HTERT RPE-1 (cell line): Measurements from ENCODE around the gene COX8C.
"Not testable (repeated sequence)": the region's sequence is repeated elsewhere in the genome, so short reads cannot be mapped to it uniquely, and the experiment has no call there.

Experiments
- in situ Hi-C: fragments of 300-500 bp; cut with MboI; formaldehyde crosslinking; loops from 4 replicates; pipeline ENCODE4 v1.14.3; 2020; ENCODE audit warnings: low sequenced_read_pairs

COX8C gene

GRCh38 chr14:93319958-93320357 is 27.0 kb upstream of the COX8C start:
- in situ Hi-C loops, result no loop called here

- in situ Hi-C loops, result no loop called here
Measured at GRCh38 chr14:93320489-93320888, 26.5 kb upstream of the COX8C start.

- in situ Hi-C loops, result no loop called here
Measured at GRCh38 chr14:93322929-93323599, 23.9 kb upstream of the COX8C start.

GRCh38 chr14:93323600-93324174 is 23.3 kb upstream of the COX8C start:
- in situ Hi-C loops, result no loop called here

- in situ Hi-C loops, result no loop called here
Measured at GRCh38 chr14:93326196-93326595, 20.8 kb upstream of the COX8C start.

- in situ Hi-C loops, result no loop called here
Measured at GRCh38 chr14:93328546-93328945, 18.4 kb upstream of the COX8C start.

GRCh38 chr14:93329965-93330608 is 16.9 kb upstream of the COX8C start:
- in situ Hi-C loops, result no loop called here

- in situ Hi-C loops, result no loop called here
Measured at GRCh38 chr14:93330609-93331000, 16.4 kb upstream of the COX8C start.

- in situ Hi-C loops, result no loop called here
Measured at GRCh38 chr14:93331002-93331727, 15.8 kb upstream of the COX8C start.

GRCh38 chr14:93331728-93332396 is 15.1 kb upstream of the COX8C start:
- in situ Hi-C loops, result no loop called here

GRCh38 chr14:93332397-93332852 is 14.6 kb upstream of the COX8C start:
- in situ Hi-C loops, result no loop called here

- in situ Hi-C loops, result no loop called here
Measured at GRCh38 chr14:93332853-93333630, 13.9 kb upstream of the COX8C start, which contains the start of gene BTBD7. TSS of gene BTBD7 (minus strand) at chr14:93333036. CDS start at chr14:93296051, 36,985 bp downstream.

GRCh38 chr14:93333631-93334103 is 13.3 kb upstream of the COX8C start:
- in situ Hi-C loops, result no loop called here

- in situ Hi-C loops, result no loop called here
Measured at GRCh38 chr14:93337143-93337753, 9.7 kb upstream of the COX8C start.

- in situ Hi-C loops, result no loop called here
Measured at GRCh38 chr14:93337884-93338283, 9.1 kb upstream of the COX8C start.

GRCh38 chr14:93343266-93343665 is 3.7 kb upstream of the COX8C start:
- in situ Hi-C loops, result no loop called here

- in situ Hi-C loops, result no loop called here
Measured at GRCh38 chr14:93343797-93344196, 3.2 kb upstream of the COX8C start.

GRCh38 chr14:93347850-93348249 is 868 bp downstream of the COX8C start:
- in situ Hi-C loops, result no loop called here

GRCh38 chr14:93348292-93348691 is 1.3 kb downstream of the COX8C start:
- in situ Hi-C loops, result no loop called here

- in situ Hi-C loops, result not testable (repeated sequence)
Measured at GRCh38 chr14:93354873-93355272, 7.9 kb downstream of the COX8C start.
